Hematopoietic multipotent progenitor cell treated with erythropoietin and hydrocortisone succinate and interleukin-3 and kit ligand, for 4 days (in vitro differentiated cells): ENCODE results near the gene NUCKS1.

Experiments
- DNase-seq: peaks from one replicate; pipeline ENCODE4 v3.0.0-alpha.2; 2015

NUCKS1 gene

DNA sequence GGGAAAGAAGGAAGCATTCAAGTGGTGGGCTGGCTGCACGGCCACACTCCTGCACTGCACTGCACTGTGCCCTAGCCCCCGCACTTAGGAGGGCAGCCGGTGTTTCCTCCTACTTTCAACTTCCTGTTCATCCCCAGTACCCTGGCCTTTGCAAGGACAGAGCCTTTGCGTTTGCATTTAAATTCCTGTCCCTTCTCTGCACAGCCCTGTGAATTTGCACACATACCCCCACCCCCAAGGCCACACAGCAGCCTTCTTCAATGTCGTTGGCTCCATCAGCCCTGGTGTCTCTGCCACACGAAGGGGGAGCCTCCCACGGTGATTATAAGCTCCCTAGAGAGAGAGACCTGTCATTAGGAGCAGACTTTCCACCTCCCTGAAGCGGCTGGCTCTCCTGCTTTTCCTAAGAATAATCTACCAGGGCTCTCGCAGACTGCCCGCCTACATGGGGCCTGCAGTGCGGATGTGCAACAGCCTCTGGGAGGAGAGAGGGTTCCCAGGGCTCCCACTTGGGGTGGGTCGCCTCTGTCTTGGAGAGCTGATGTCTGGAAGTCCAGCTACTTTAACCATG lies 56.5 kb downstream of the NUCKS1 start:
- DNase-seq = peak; percentile 66

DNA sequence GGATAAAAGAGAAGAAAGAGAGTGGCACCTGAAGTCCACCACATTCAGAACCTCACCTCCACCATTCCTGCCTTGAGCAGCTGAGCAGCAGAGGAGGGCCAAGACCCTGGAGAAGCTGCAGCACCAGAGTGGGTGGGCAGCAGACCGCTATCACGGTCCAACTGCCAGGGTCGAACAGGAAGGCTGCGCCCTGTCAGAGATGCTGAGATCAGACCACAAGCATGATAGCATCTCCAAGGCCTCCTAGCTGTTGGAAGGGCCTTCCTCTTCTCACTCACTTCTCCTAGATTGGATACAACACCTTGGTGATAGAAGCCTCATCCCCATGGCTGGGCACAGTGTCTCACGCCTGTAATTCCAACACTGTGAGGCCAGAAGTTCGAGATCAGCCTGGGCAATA lies 57.6 kb downstream of the NUCKS1 start:
- DNase-seq = peak; percentile 88

DNA sequence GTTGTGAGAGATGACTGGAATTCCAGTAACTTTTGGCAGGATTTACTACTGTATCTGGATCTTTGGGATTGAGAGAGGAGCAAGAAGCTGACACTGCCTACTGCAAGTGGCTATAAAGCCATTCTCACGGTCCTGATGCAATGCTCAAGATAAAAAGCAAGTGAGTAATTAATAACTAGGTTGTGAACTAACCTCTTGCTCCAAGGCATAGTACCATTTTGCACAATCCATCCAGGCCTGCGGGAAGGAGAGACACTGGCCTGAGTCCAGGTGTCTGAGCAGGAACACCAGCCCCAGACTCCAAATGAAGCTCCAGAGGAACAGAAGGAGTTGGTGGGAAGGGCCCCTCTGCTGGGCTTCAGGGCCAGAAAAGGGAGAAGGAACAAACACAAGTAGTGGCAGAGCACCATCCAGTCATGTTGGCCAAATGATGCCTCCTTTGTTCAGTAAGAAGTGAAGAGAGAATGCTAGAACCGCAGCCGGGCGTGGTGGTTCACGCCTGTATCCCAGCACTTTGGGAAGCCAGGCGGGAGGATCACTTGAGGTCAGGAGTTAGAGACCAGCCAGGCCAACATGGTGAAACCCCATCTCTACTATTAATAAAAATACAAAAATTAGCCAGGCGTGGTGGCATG lies 59.7 kb downstream of the NUCKS1 start:
- no peak for DNase-seq

DNA sequence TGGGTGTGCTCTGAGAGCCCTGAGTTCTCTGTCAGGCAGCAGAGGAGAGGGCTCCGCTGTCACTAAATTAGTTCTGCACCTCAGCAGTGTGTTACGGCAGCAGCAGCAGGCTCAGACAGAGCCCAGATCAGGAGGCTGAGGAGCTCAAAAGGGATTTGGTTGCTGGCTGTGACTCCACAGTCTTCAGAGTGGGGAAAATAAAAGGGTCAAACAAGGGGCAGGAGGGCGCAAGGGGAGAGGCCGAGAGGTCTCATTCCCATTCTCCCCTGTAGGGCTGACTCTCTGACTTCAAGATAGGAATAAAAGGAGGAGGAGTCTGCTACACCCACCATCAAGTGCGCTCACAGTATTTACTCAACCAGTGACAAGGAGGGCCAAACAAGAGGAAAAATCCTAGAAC lies 60.5 kb downstream of the NUCKS1 start:
- no peak for DNase-seq

DNA sequence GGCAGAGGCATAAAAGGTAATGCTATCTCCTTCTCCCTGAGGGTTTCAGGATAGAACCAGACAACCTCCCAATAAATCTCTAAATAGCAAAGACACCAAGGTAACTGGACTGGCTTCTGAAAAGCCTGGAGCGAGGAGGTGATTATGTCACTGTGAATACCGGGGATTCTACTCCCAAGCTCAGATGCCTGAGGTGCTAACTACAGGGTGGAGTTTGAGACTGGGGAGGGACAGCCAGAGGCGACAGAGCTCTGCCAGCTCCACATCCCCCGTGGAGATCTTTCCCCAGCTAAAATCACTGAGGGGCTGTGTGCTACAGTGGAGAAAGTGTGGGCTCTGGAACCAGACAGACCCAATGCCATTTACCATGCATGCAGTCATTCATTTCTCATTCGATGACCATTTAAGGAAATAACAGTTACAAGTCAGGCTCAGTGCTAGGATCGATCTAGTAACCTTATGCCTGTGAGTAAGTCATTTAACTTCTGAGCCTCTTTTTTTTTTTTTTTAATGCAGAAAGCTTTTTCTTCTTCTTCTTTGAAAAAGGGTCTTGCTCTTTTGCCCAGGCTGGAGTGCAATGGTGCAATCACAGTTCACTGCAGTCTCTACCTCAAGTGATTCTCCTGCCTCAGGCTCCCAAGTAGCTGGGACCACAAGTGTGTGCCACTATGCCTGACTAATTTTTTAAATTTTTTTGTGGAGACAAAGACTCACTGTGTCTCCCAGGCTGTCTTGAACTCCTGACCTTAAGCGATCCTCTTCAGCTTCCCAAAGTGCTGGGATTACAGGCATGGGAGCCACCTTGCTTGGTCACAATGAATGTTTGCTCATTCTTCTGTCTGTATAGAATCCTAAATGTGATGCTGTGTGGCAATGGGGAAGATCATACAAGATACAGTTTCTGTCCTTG lies 61.6 kb downstream of the NUCKS1 start:
- DNase-seq = no peak

DNA sequence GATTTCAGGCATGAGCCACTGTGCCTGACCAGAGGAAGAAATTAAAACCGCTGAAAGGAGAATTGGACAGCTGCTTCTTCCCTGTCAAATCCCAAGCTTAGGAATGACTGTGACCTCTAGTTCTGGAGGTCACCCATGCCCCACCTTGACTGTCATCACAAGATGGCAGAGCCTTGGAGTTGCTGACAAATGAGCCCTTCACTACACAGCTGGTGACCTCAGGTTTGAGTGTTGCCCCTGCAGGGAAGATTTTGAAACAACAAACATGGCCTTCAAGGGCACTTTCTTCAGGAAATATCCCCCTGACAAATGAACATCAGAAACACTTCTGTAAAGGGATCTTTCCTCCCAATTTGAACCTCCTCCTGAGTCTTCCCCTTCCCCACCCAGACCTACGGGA lies 62.7 kb downstream of the NUCKS1 start:
- DNase-seq = no peak

DNA sequence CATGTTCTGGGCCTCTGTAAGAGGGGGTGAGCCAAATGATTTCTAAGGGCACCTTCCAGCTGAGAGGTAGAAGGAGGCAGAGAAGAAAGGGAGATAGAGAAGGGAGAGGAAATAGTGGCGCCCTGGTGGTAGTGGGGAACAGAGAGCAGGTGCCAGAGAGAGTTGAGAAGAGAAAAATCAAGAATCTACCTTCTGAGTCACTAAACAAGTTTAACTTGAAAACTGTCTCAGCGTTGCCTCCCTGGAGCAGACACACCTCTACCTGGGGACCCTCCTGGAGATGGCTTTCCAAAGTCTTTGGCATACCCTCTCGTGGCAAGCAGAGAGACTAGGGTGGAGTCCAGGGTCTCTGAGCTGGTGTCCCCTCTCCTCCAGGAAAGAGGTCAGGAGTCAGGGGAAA lies 68.6 kb downstream of the NUCKS1 start:
- DNase-seq = no peak

DNA sequence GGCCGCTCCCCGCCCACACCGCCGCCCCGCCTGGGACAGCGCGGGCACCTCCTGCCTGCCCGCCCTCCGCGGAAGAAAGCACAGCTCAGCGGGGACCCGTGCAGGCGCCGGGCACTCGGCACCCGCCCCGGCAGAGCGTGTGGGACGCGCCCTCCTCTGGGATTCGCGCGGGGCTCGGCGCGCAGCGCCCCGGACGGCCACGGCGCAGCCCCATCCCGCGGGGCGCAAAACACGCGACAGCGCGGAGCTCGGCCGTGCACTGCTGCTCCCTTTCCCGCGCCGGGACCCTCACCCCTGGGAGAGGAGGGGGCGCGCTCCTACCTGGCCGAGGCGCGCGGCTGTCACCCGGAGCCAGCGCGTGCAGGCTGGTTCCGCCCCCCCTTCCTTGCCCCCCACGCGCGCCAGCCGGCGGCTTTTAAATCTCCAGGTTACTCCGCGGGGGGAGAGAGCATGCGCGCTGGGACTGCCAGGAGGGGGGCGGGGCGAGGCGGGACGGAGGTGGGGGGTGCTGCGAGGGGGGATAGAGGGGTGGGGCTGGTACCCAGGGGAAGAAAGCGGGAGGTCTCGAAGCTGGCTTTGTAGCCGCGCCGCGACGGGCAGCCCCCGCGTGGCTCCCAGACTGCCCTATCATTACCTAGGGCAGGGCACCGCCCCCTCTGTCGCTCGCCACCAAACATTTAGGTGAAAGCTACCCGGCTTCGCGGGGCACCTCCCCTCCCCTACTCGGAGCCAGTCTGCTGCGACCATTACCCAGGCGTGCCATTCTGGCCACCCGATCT lies 69.7 kb downstream of the NUCKS1 start, which contains the start of gene SLC45A3:
SLC45A3 (minus strand) TSS at position 437 of the 779 bp plus-strand sequence. CDS start 15,853 bp downstream, outside the sequence.
- peak; percentile 76 for DNase-seq

DNA sequence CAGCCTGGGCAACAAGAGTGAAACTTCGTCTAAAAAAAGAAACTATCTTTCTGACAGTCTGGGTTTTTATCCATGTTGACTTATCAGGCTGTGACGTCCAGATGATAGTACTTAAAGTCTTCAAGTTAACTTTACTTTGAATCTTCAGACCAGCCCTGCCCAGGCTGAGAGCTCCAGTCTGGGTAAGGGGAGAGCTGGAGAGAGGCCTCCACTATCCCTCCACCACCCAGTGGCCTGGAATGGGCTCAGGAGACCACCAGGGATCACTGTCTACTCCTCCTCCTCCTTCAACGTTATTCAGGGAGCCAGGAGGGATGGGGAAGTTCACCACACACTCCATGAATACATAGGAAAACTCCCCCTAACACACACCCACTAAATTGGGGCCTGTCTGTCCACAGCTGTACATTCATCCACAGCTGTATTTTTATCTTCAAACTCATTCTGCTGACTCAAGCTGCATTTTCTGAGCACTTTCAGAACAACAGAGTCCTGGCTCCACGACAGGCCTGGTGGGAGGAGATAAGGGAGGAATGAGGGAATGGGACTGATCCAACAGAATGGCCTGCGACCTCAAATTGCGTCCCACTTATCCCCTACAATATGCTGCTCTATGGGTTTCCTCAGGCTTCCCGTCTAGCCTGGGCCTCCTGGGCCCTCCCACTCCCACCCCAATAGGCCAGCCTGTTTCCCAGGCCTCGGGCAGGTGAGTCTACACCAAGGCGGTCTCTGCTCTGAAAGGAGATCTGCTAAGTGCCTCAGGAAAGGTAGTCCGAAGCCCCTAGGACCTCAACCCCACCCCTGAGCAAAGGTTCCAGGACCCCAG lies 71.5 kb downstream of the NUCKS1 start:
- DNase-seq = peak; percentile 89

DNA sequence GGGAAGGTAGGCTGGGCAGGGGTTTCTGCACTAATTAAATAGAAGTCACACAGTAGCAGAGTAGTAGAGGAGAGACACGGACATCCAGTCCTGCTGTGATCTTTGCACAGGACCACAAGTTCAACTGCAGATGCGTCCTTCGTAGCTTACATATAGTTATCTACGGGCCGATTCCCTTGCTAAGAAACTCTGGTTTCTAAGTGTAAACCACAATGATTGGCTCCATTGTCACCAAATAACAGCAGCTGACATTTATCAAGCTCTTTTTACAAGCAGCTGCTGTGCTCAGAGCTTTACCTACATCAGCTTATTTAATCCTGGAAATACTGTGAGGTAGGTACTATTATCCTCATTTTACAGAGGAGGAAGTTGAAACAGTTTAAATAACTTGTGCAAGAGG lies 72.8 kb downstream of the NUCKS1 start:
- DNase-seq = peak; percentile 81

DNA sequence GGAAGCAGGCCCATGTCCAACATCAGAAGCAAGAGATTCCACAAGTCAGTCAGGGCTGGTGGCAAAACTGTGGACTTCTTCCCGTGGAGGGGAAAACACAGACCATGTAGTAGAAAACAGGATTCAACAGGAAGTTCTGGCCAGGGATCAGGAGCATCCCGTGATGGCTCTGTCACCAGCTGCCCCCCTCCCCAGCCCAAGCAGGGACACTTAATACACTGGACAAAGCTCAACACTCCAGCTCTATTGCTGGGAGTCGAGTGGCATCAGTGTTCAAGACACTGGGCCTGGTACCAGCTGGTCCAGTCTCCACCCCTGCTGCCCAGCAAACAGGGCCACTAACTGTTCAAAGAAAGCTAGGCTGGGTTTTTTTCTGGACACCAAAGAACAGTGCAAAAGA lies 73.4 kb downstream of the NUCKS1 start:
- DNase-seq = no peak

DNA sequence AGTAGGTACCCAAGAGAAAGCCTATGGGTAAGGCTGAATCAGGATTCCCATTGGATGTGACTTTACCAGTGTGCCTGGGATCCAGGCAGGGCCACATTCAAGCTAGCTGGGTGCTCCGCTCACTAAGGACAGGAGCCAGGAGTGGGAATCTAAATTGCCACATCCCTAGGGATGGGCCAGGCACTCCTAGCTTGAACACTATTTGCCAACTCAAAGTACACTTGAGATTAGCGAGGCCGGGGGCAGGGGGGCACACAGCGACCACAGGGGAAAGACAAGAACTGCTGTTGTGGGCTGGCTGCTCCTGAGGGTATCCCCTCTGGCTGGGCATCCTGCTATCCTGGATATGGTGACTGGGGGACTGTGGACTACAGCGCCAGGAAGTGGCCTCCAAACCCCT lies 74.0 kb downstream of the NUCKS1 start:
- no peak for DNase-seq

DNA sequence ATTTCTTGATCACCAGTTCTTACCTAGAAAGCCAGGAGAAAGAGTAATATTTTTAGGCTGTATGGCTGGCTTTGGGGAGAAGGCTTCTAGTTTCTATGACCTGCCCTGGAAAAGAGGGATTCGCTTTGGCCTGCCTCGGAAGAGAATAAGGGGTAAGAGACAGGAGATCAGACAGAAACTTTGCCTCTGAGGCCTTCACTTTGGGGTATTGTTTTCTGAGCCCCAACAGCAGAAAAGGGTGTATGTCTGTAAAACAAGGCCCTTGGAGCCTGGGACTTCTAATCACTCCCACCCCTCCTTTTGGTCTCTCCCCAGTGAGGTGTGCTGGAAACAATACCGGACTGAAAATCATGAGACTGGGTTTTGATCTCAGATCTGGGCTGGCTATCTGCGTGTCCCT lies 74.7 kb downstream of the NUCKS1 start:
- DNase-seq = no peak

DNA sequence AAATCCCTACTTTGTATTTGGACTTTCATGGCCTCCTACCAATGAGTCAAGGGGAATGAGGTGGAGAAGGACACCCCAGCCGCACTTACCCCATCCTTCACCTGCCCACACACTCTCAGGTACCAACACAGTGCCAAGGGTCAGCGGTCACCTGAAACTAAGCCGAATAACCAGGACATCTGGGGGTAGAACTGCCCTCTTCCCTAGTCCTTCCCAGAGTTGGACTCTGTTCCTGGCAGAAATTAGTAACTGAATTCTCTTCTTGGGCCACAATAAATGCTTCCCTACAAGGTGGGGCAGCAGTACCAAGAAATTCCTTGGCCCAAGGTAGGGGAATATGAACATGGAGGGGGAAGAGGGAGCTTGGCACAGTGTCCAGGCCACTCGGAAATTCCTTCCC lies 77.0 kb downstream of the NUCKS1 start:
- DNase-seq = no peak

DNA sequence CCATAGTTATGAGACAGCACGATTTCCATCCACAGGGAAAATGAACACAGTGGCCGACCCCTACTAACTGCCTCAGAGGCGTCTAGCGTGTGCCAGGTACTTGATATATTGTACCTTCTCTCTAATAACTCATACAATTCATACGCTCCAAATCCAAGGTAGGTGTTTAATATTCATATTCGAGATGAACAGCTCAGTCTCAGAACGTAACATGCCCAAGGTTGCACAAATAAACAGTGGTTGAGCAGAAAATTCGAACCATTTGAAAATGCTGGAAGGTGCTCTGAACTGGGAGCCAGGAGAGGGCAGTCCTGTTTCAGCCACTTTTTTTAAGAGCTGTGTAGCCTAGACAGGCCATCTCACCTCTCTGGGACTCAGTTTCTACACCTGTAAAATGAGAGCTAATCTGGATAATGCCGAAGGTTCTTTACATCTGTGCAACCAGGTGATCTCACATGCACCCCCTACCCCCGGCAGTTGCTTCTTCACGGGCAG lies 77.5 kb downstream of the NUCKS1 start:
- DNase-seq = no peak

DNA sequence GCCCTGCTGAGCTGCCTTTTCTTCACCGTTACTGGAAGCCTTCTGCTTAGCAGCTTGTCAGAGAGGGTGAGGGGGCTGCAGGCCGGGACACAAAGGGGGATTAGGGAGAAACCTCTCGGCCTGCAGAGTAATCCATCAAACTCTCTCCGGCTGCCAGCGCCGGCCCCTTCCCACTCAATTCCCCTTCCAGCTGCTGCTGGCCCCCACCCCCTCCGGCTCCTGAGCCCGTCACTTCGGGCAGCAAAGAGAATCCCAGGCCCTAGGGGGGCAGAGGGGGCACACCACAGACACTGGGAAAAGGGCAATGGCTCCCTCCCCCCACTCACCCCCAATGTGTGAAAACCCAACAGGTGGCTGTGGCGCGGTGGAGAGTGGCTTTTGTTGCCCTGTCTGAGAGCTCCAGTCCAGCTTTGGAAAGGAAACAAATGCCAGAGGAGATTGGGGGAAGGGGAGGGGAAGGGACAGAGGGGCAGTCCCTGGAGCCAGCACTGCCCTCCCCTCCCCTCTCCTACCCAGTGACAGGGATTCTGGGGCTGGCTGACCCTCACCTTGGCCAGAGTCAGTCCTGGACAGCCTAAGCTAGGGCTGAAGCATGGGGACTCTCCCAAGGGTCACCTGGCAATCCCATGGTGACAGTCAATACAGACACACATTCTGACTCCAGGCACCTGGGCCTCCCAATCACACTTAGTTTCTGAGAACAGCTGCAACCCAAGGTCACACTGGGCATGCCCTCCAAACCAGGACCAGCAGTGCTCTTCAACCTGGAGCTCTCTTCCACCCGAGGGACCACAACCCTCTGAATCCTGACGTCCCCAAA lies 79.2 kb downstream of the NUCKS1 start:
- DNase-seq = no peak

DNA sequence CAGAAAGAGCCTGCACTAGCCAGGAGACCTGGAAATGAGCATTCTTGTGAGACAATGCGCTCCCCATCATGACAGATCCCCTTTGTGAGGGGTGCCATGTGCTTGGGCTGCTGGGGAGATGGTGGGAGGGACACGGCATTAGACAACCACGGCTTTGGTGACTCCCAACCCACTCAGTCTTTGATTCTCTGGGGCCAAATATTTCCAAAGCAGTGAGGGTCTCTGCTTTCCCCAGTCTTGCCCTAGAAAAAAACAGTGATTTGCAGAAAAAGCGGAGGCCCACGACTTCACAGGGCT lies 79.9 kb downstream of the NUCKS1 start:
- no peak for DNase-seq

DNA sequence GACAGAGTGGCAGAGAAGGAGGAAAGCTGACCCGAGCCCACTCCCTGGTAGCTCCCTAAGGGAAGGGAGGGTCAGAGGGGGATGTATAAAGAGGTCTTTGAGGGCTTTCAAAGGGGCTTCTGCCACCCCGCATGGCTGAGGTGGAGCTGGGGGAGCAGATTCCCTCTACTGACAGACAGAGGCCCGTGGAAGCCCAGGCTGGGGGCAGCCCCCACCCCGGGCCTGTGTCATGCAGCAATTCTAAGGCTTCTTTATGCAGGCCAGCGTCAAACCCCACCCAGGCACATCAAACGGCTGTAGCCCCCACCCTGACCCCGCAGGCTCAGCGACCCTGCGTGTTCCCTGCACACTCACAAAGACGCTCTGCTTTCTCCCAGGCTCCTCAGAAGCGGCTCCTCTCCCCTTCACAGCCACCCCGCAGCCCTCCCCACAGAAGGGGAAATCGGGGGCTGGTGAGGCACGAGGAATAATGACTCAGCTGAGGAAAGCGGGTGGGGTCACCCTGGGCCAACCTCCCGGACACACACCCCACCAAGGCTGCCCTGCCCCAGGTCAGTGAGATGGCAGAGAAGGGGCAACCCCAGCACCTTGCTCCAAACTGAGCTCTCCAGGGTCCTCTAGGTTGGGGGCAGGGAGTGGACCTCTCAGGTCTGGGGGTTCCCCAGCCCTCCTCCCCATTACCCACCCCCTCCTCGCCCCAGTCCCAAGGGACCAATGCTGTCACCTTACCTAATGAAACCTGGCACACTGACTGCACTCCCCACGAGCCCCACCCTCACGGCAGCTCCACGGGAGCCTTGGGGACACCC lies 80.4 kb downstream of the NUCKS1 start:
- peak; percentile 67 for DNase-seq

DNA sequence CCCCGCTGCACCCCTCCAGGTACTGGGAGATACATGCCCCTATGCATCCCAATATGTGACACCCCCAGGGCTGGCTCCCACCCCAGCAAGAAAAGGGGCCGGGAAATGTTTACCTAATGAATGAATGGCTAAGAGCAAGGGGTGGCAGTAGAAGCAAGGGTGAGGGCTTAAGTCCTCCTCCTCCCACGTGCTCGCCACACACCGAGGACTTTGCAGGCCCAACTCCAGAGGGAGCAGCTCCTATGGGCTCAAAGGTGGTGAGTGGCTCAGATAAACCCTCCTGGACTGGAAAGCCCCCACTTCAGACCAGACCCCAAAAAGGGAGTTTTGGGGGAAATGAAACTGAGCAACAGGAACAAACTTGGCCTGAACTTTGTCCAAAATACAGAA lies 81.0 kb downstream of the NUCKS1 start:
- DNase-seq = peak; percentile 55

DNA sequence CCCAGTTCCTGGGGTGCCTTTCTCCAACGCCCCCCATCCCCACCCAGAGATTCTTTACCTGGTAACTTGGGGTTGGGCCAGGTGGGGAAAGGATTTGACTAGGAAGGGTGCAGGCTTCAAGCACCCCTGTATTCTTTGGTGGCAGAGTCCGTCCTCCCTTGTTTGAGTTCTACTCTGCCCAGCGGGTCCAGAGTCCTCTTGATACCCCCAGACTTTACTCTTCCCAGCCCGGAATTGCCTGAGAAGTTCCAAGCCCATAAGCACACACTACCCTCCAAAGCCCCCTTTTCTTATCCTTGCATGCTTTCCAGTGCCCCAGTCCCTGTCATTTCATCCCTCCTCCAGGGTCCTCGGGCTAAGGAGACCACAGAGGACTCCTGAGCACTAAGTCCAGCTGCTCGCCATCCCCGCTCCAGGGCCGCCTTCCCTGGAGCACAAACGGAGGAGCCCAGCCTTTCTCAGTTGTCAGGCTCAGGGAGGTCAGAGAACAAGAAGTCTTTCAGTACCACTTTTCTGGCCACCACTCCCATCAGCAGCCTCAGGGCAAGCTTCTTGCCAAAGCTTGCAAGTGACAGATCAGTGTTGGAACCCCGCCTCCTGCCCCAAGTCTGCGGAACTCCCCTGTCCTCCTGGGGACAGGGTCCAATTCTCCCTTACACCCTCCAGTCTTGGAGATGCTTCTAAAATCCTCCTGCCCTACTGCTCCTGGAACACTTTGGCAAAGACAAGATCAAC lies 81.9 kb downstream of the NUCKS1 start:
- DNase-seq = no peak
